Right renal cortex interstitium (tissue), 3 donors: ENCODE results near the gene OTX1. TPM values are rescaled to one million over a fixed set of nuclear protein-coding genes. Genes with fewer than 3 reads are reported as not detected.
"Not testable (repeated sequence)": the region's sequence is repeated elsewhere in the genome, so short reads cannot be mapped to it uniquely, and the experiment has no call there.

ENCODE experiments used
- DNase-seq, 3 donors: peaks; one replicate each; pipeline ENCODE4 v3.0.0-alpha.2; 2013; ENCODE audit warnings: low read depth in 3 of 3, low spot score in 2 of 3
- polyA plus RNA-seq, 3 donors: library from polyadenylated mRNA; unstranded; fragments of 120-200 nt; gene quantifications; one replicate each; pipeline ENCODE4 v1.2.1, GENCODE V29; 2013; ENCODE audit not compliant: insufficient read length in 3 of 3

OTX1 gene
- polyA plus RNA-seq = under 1 TPM in 1 of 3 donors, not detected in 2; 0.04 TPM

- no peak for DNase-seq
Measured at GRCh38 chr2:63050334-63051041, at the start of gene OTX1. OTX1 (plus strand) TSS chr2:63050830; CDS start chr2:63052991, 2,161 bp downstream.

- no peak for DNase-seq
Measured at GRCh38 chr2:63001576-63001975, 49.1 kb upstream of the OTX1 start.

GRCh38 chr2:63003351-63003750 is 47.3 kb upstream of the OTX1 start:
- no peak for DNase-seq

GRCh38 chr2:63007813-63008458 is 42.7 kb upstream of the OTX1 start:
- no peak for DNase-seq

GRCh38 chr2:63008838-63009237 is 41.8 kb upstream of the OTX1 start:
- no peak for DNase-seq

- DNase-seq = no peak
Measured at GRCh38 chr2:63009490-63009889, 41.1 kb upstream of the OTX1 start.

- no peak for DNase-seq
Measured at GRCh38 chr2:63012541-63012940, 38.1 kb upstream of the OTX1 start.

- DNase-seq = no peak
Measured at GRCh38 chr2:63013438-63013837, 37.2 kb upstream of the OTX1 start.

GRCh38 chr2:63015389-63015788 is 35.2 kb upstream of the OTX1 start:
- DNase-seq = no peak

GRCh38 chr2:63018439-63018838 is 32.2 kb upstream of the OTX1 start:
- DNase-seq = no peak

GRCh38 chr2:63019686-63020085 is 30.9 kb upstream of the OTX1 start:
- not testable (repeated sequence) for DNase-seq

- no peak for DNase-seq
Measured at GRCh38 chr2:63023444-63023843, 27.2 kb upstream of the OTX1 start.

- no peak for DNase-seq
Measured at GRCh38 chr2:63027220-63027619, 23.4 kb upstream of the OTX1 start.

- no peak for DNase-seq
Measured at GRCh38 chr2:63029058-63029457, 21.6 kb upstream of the OTX1 start.

GRCh38 chr2:63034526-63034925 is 16.1 kb upstream of the OTX1 start:
- DNase-seq = no peak

- no peak for DNase-seq
Measured at GRCh38 chr2:63035169-63035568, 15.5 kb upstream of the OTX1 start.

- no peak for DNase-seq
Measured at GRCh38 chr2:63035660-63036059, 15.0 kb upstream of the OTX1 start.

- DNase-seq = no peak
Measured at GRCh38 chr2:63038034-63038433, 12.6 kb upstream of the OTX1 start.

- no peak for DNase-seq
Measured at GRCh38 chr2:63040586-63040985, 10.0 kb upstream of the OTX1 start.

GRCh38 chr2:63041592-63041991 is 9.0 kb upstream of the OTX1 start:
- no peak for DNase-seq

- DNase-seq = no peak
Measured at GRCh38 chr2:63044362-63045327, 6.0 kb upstream of the OTX1 start.
